Cardiac fibroblast (primary cell): ENCODE data around the gene FUT7.
A peak's percentile ranks its signal among the peaks of the same experiment; 100 is the strongest.
"Not testable (repeated sequence)": the region's sequence is repeated elsewhere in the genome, so short reads cannot be mapped to it uniquely, and the experiment has no call there.

Experiments used
- DNase-seq, 2 donors: peaks; one replicate each; pipeline versions ENCODE4 v3.0.0 to v3.0.0-alpha.2; 2010; ENCODE audit warnings: low read depth in 2 of 2
- H3K4me3 ChIP-seq, 2 donors: replicated peaks in 1 of 2; 1 replicate in 1 of 2; 2 replicates in 1 of 2; pipeline ENCODE4 v1.5.1; 2011; ENCODE audit warnings: low read depth in 2 of 2, low read length in 2 of 2, mild to moderate bottlenecking in 2 of 2, moderate library complexity in 1 of 2
- CTCF ChIP-seq: IDR thresholded peaks from one replicate; pipeline ENCODE4 v1.5.1; 2011; ENCODE audit warnings: low read depth, mild to moderate bottlenecking, low read length, inconsistent platforms

Gene FUT7

GRCh38 chr9:137065336-137065967, 33.6 kb upstream of the FUT7 start:
- H3K4me3 ChIP-seq: no peak overlapping the region

GRCh38 chr9:137064880-137065164, 32.9 kb upstream of the FUT7 start:
- TF ChIP-seq CTCF: no peak
- no peak overlapping the region for H3K4me3 ChIP-seq
- DNase-seq: no peak

More at GRCh38 chr9:137065336-137065967, 33.6 kb upstream of the FUT7 start:
- no peak for DNase-seq
- TF ChIP-seq CTCF: no peak

GRCh38 chr9:137064027-137064879, 32.4 kb upstream of the FUT7 start:
- H3K4me3 ChIP-seq: no peak overlapping the region
- peak; percentile 50 to 64 for DNase-seq
- peak; percentile 94 for TF ChIP-seq CTCF

GRCh38 chr9:137063311-137064026, 31.6 kb upstream of the FUT7 start:
- no peak overlapping the region for H3K4me3 ChIP-seq
- no peak for TF ChIP-seq CTCF

GRCh38 chr9:137062798-137063197, 30.9 kb upstream of the FUT7 start:
- not testable (repeated sequence) for H3K4me3 ChIP-seq, DNase-seq

More at GRCh38 chr9:137063311-137064026, 31.6 kb upstream of the FUT7 start:
- DNase-seq: no peak

- no peak for TF ChIP-seq CTCF
- H3K4me3 ChIP-seq: no peak overlapping the region
- DNase-seq: no peak
These were observed 30.5 kb upstream of the FUT7 start for GRCh38 chr9:137062384-137062783.
